ENCODE results near the gene ZSWIM6. TPM values are rescaled to one million over a fixed set of nuclear protein-coding genes. Genes with fewer than 3 reads are reported as not detected.

The ZSWIM6 gene
- total and polyA plus RNA-seq, 2 experiments from 2014 or later, result 3.9 to 6.0 TPM

DNA sequence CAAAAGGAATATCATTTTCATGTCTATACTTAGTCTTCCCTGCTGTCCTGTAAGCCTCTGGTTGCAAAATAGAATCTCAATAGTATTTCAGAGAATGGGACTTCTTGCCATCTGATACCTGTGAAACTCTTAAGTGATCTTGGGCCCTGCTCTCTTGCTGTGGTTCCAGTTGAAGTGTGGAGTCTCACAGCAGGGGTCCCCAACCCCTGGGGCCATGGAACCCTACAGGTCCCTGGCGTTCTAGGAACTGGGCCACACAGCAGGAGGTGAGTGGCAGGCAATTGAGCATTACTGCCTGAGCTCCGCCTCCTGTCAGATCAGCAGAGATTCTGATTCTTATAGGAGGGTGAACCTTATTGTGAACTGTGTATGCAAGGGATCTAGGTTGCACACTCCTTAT, 65.9 kb downstream of the ZSWIM6 start:
- DNase-seq (ENCODE audit: low spot score), result no peak
- no peak overlapping the region for H3K4me3 Mint-ChIP-seq
- Histone ChIP-seq H3K4me3 (no peak overlapping the region), H3K27ac (ENCODE audit: low read depth) (no peak overlapping the region), H2AFZ (no peak overlapping the region), H3K9me2 (ENCODE audit: insufficient read depth) (no peaks in the 10 kb centered on the region), H3K4me1 (ENCODE audit: insufficient read depth) (peaks cover 6% of the 10 kb centered on the region; the same call in 1 of the 2 replicates), H3K36me3 (ENCODE audit: insufficient read depth) (no peaks in the 10 kb centered on the region), H3F3A (replicated peaks; ENCODE audit: low read depth) (no peaks in the 10 kb centered on the region), H3K27me3 (ENCODE audit: insufficient read depth) (no peaks in the 10 kb centered on the region), H3K79me2 (replicated peaks; ENCODE audit: insufficient read depth) (peaks cover 27% of the 10 kb centered on the region), H4K20me1 (replicated peaks; ENCODE audit: insufficient read depth) (no peaks in the 10 kb centered on the region), H3K4me2 (no peak overlapping the region)
- no peak for TF ChIP-seq STAT1 (IDR thresholded peaks at IDR 0.05; ENCODE audit: unreplicated experiment)
- TF ChIP-seq EZH2 (IDR thresholded peaks at IDR 0.05; ENCODE audit: low read depth, unreplicated experiment), result no peak
- TF ChIP-seq, protein P1, sequence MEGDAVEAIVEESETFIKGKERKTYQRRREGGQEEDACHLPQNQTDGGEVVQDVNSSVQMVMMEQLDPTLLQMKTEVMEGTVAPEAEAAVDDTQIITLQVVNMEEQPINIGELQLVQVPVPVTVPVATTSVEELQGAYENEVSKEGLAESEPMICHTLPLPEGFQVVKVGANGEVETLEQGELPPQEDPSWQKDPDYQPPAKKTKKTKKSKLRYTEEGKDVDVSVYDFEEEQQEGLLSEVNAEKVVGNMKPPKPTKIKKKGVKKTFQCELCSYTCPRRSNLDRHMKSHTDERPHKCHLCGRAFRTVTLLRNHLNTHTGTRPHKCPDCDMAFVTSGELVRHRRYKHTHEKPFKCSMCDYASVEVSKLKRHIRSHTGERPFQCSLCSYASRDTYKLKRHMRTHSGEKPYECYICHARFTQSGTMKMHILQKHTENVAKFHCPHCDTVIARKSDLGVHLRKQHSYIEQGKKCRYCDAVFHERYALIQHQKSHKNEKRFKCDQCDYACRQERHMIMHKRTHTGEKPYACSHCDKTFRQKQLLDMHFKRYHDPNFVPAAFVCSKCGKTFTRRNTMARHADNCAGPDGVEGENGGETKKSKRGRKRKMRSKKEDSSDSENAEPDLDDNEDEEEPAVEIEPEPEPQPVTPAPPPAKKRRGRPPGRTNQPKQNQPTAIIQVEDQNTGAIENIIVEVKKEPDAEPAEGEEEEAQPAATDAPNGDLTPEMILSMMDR (conservative IDR thresholded peaks at IDR 0.05; ENCODE audit: low read depth in 2 of 2), result no peak
- TF ChIP-seq POLR2AphosphoS5 (IDR thresholded peaks at IDR 0.05; ENCODE audit: low read depth), result no peak
- TF ChIP-seq, protein P2, sequence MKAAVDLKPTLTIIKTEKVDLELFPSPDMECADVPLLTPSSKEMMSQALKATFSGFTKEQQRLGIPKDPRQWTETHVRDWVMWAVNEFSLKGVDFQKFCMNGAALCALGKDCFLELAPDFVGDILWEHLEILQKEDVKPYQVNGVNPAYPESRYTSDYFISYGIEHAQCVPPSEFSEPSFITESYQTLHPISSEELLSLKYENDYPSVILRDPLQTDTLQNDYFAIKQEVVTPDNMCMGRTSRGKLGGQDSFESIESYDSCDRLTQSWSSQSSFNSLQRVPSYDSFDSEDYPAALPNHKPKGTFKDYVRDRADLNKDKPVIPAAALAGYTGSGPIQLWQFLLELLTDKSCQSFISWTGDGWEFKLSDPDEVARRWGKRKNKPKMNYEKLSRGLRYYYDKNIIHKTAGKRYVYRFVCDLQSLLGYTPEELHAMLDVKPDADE (IDR thresholded peaks at IDR 0.05), result no peak
- TF ChIP-seq, protein P3, sequence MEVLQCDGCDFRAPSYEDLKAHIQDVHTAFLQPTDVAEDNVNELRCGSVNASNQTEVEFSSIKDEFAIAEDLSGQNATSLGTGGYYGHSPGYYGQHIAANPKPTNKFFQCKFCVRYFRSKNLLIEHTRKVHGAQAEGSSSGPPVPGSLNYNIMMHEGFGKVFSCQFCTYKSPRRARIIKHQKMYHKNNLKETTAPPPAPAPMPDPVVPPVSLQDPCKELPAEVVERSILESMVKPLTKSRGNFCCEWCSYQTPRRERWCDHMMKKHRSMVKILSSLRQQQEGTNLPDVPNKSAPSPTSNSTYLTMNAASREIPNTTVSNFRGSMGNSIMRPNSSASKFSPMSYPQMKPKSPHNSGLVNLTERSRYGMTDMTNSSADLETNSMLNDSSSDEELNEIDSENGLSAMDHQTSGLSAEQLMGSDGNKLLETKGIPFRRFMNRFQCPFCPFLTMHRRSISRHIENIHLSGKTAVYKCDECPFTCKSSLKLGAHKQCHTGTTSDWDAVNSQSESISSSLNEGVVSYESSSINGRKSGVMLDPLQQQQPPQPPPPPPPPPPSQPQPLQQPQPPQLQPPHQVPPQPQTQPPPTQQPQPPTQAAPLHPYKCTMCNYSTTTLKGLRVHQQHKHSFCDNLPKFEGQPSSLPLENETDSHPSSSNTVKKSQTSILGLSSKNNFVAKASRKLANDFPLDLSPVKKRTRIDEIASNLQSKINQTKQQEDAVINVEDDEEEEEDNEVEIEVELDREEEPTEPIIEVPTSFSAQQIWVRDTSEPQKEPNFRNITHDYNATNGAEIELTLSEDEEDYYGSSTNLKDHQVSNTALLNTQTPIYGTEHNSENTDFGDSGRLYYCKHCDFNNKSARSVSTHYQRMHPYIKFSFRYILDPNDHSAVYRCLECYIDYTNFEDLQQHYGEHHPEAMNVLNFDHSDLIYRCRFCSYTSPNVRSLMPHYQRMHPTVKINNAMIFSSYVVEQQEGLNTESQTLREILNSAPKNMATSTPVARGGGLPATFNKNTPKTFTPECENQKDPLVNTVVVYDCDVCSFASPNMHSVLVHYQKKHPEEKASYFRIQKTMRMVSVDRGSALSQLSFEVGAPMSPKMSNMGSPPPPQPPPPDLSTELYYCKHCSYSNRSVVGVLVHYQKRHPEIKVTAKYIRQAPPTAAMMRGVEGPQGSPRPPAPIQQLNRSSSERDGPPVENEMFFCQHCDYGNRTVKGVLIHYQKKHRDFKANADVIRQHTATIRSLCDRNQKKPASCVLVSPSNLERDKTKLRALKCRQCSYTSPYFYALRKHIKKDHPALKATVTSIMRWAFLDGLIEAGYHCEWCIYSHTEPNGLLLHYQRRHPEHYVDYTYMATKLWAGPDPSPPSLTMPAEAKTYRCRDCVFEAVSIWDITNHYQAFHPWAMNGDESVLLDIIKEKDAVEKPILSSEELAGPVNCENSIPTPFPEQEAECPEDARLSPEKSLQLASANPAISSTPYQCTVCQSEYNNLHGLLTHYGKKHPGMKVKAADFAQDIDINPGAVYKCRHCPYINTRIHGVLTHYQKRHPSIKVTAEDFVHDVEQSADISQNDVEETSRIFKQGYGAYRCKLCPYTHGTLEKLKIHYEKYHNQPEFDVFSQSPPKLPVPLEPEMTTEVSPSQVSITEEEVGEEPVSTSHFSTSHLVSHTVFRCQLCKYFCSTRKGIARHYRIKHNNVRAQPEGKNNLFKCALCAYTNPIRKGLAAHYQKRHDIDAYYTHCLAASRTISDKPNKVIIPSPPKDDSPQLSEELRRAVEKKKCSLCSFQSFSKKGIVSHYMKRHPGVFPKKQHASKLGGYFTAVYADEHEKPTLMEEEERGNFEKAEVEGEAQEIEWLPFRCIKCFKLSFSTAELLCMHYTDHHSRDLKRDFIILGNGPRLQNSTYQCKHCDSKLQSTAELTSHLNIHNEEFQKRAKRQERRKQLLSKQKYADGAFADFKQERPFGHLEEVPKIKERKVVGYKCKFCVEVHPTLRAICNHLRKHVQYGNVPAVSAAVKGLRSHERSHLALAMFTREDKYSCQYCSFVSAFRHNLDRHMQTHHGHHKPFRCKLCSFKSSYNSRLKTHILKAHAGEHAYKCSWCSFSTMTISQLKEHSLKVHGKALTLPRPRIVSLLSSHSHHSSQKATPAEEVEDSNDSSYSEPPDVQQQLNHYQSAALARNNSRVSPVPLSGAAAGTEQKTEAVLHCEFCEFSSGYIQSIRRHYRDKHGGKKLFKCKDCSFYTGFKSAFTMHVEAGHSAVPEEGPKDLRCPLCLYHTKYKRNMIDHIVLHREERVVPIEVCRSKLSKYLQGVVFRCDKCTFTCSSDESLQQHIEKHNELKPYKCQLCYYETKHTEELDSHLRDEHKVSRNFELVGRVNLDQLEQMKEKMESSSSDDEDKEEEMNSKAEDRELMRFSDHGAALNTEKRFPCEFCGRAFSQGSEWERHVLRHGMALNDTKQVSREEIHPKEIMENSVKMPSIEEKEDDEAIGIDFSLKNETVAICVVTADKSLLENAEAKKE (CRISPR knock-in tag; IDR thresholded peaks at IDR 0.05), result no peak
- TF ChIP-seq, protein P4, sequence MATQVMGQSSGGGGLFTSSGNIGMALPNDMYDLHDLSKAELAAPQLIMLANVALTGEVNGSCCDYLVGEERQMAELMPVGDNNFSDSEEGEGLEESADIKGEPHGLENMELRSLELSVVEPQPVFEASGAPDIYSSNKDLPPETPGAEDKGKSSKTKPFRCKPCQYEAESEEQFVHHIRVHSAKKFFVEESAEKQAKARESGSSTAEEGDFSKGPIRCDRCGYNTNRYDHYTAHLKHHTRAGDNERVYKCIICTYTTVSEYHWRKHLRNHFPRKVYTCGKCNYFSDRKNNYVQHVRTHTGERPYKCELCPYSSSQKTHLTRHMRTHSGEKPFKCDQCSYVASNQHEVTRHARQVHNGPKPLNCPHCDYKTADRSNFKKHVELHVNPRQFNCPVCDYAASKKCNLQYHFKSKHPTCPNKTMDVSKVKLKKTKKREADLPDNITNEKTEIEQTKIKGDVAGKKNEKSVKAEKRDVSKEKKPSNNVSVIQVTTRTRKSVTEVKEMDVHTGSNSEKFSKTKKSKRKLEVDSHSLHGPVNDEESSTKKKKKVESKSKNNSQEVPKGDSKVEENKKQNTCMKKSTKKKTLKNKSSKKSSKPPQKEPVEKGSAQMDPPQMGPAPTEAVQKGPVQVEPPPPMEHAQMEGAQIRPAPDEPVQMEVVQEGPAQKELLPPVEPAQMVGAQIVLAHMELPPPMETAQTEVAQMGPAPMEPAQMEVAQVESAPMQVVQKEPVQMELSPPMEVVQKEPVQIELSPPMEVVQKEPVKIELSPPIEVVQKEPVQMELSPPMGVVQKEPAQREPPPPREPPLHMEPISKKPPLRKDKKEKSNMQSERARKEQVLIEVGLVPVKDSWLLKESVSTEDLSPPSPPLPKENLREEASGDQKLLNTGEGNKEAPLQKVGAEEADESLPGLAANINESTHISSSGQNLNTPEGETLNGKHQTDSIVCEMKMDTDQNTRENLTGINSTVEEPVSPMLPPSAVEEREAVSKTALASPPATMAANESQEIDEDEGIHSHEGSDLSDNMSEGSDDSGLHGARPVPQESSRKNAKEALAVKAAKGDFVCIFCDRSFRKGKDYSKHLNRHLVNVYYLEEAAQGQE (IDR thresholded peaks at IDR 0.05; ENCODE audit: unreplicated experiment), result no peak
- no peak for TF ChIP-seq EZH2phosphoT487 (IDR thresholded peaks at IDR 0.05; ENCODE audit: unreplicated experiment)
- TF ChIP-seq CREB1 (CRISPR knock-in tag; IDR thresholded peaks at IDR 0.05; ENCODE audit: low read depth), result no peak
- TF ChIP-seq NANOG (IDR thresholded peaks at IDR 0.05; ENCODE audit: borderline replicate concordance), result no peak
- TF ChIP-seq ZNF331 (CRISPR knock-in tag; IDR thresholded peaks at IDR 0.05; ENCODE audit: low read depth), result no peak
- TF ChIP-seq JUNB (IDR thresholded peaks at IDR 0.05; ENCODE audit: unreplicated experiment), result no peak
- no peak for TF ChIP-seq ZNF114 (CRISPR knock-in tag; IDR thresholded peaks at IDR 0.05)
- H3K9me3 Mint-ChIP-seq, result peaks cover 6% of the 10 kb centered on the region; the same call in 2 of the 3 replicates
- H3K4me1 Mint-ChIP-seq, result peaks cover 26% of the 10 kb centered on the region
- no peaks in the 10 kb centered on the region for H3K27me3 Mint-ChIP-seq (ENCODE audit: insufficient read depth, low read depth, poor library complexity)
- H3K27ac Mint-ChIP-seq, result no peak overlapping the region
- peaks cover 16% of the 10 kb centered on the region for H3K36me3 Mint-ChIP-seq (ENCODE audit: low read depth)
- ATAC-seq, result no peak

Measured in GM23338 (cell line).